HG03060 (cell line): ENCODE data around the gene CMYA5.
"Not testable (repeated sequence)": the region's sequence is repeated elsewhere in the genome, so short reads cannot be mapped to it uniquely, and the experiment has no call there.

ENCODE experiments used
- ATAC-seq: cut with Tn5 transposase; IDR thresholded peaks from one replicate; pipeline ENCODE4 v1.9.1; 2021; ENCODE audit warnings: low read depth, moderate number of reproducible peaks; ENCODE audit not compliant: unreplicated experiment

Gene CMYA5

DNA sequence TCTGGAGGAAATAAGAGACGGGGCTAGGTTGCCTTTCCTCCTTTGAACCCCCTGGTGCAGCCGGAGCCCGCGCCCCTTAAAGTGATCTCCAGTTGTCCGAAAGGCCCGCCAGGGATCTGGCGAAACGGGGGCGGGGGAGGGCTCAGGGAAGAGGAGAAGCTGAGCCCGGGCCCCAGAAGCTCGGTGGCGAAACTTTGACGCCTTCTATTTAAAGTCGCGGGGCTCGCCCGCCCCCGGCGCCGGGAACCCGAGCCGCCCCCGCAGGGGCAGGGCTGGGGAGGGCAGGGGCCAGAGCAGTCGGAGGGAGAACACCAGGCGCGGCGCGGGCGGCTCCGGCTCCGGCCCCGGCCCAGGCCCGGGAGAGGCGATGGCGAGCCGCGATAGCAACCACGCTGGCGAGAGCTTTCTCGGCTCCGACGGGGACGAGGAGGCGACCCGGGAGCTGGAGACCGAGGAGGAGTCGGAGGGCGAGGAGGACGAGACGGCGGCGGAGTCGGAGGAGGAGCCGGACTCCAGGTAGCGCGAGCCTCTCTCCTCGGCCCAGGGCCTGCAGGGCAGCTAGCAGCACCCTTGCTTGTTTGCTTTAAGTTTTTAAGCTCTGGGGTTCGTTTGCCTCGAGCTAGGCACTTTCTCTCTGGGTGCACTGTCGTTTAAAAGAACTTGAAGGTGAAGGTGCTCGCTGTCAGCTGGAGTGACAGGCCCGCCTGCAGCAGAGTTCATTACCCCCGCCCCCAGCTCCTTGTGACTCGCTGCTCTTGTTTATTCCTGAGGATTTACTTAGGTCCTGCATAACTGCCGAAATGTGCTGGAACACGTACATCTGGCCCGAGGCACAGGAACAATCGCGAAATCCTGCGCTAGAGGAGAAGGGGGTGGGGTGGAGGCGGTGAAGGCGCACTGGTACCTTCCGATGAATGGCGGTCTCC, at the start of gene CMYA5:
TSS of gene CMYA5 (plus strand) at position 296 of the 926 bp plus-strand sequence. CDS start at position 368, 72 bp downstream.
- ATAC-seq = no peak

DNA sequence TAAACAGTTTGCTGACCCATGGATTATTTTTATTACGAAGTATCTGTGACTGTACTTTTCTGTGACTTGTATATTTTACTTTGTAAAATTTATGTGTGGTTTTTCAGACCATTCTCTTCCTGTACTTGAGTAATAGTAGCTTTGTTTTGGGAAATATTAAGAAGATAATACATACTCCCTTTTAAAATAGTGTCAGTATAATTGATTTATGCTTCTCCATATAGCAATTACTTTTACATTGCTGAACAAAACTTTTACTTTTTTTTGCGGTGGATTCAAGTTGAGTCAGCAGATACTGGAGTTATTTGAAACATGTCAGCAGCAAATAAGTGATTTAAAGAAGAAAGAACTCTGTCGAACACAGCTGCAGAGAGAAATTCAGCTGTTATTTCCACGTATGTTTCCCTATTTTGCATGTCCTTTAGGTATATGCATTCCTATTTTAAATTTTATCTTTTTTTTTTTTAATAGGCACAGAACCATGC, 49.0 kb upstream of the CMYA5 start:
- ATAC-seq = no peak

GRCh38 chr5:79641414-79641813, 48.2 kb upstream of the CMYA5 start:
- no peak for ATAC-seq

- ATAC-seq = no peak
These were observed 47.4 kb upstream of the CMYA5 start for GRCh38 chr5:79642210-79642609.

DNA sequence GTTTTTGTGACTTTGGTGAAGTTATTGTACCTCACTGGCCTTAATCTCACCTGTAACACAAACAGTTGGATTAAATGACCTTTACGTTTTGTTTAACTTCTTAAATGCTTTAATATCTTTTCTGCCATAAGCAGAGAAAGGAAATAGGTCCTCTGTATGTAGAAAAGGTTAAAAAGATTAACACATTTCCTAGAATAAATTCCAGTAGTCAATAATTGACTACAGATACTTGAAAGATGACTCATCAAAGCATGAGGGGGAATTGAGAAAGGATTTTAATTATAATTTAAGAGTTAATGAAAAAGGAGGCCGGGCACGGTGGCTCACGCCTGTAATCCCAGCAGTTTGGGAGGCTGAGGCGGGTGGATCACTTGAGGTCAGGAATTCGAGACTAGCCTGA, 35.8 kb upstream of the CMYA5 start:
- ATAC-seq = no peak

GRCh38 chr5:79663212-79663611, 26.4 kb upstream of the CMYA5 start:
- no peak for ATAC-seq

- no peak for ATAC-seq
These were observed 22.9 kb upstream of the CMYA5 start for GRCh38 chr5:79666758-79667157.

GRCh38 chr5:79672392-79672791, 17.2 kb upstream of the CMYA5 start:
- no peak for ATAC-seq

DNA sequence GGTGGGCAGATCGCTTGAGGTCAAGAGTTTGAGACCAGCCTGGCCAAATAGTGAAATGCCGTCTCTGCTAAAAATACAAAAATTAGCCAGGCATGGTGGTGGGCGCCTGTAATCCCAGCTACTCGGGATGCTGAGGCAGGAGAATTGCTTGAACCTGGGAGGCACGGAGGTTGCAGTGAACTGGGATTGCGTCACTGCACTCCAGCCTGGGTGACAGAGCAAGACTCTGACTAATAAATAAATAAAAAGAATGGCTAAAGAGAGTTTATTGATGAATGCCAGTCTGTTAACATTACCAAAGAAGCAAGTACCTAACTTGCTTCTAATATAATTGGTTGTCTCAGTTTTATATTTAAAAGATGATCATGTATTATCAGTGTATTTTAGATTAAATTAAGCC, 13.3 kb upstream of the CMYA5 start:
- ATAC-seq = not testable (repeated sequence)

- ATAC-seq = not testable (repeated sequence)
These were observed 7.5 kb upstream of the CMYA5 start for GRCh38 chr5:79682102-79682501.

GRCh38 chr5:79684782-79685181, 4.9 kb upstream of the CMYA5 start:
- ATAC-seq = no peak

DNA sequence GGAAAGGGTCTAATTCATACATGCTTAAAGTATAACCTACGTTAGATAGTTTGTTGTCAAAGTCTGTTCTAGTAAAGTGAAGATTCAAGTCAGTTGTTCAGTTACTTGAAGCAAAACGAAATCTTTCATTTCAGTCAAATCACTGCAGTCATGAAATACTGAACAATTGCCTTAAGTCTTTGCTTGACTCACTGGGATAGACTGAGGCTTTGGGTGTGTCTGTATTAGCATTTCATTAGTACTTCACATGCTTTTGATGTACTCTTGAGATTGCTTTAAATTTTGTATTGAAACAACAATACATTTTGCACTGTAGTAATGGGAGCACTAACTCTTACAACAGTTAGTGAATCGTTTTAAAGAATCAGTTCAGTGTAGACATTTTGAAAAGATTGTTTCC, 4.0 kb upstream of the CMYA5 start:
- ATAC-seq = no peak

- ATAC-seq = no peak
These were observed 2.8 kb upstream of the CMYA5 start for GRCh38 chr5:79686799-79687198.

GRCh38 chr5:79687889-79688288, 1.7 kb upstream of the CMYA5 start:
- no peak for ATAC-seq

DNA sequence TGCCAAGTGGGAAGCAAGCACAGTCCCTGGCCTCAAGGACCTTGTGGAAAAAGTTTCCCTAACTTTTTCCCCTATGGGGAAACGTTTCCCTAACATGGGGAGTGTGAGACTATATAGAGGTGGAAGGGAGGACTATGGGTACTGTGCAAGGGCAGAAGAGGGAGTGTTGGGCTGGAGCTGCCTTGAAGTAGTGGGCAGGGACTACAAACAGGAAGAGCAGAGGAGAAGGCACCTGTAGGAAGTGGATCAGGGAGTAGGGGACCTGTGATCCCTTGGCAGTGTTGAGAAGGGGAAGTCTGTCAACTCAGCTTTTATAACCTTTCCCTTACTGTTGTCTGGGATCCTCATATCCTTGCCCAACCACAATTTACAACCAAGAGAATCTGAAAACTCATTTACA, 1.4 kb downstream of the CMYA5 start:
- ATAC-seq = no peak

- ATAC-seq = no peak
These were observed 3.0 kb downstream of the CMYA5 start for GRCh38 chr5:79692596-79692995.

DNA sequence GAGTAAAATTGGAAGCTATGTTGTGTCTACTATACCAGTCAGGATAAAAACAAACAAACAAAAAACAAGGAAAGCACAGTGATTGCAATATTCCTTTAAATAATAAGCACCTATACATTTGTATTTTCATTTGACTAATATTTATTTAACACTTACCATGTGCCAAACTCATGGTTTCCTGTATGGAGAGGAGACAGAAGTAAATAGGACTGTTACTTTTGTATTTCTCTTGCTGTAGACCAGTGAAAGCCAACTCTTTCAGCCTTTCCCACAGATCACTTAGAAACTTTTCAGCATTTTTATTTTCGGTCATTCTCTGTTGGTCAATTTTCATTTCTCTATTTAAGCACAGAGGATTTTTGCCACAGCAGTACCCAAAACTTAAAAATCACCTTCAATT, 4.5 kb downstream of the CMYA5 start:
- no peak for ATAC-seq

- ATAC-seq = no peak
These were observed 5.0 kb downstream of the CMYA5 start for GRCh38 chr5:79694652-79695051.

- no peak for ATAC-seq
These were observed 5.9 kb downstream of the CMYA5 start for GRCh38 chr5:79695526-79695925.

- no peak for ATAC-seq
These were observed 7.9 kb downstream of the CMYA5 start for GRCh38 chr5:79697222-79698170.

GRCh38 chr5:79699763-79700400, 10.2 kb downstream of the CMYA5 start:
- ATAC-seq = no peak
